Activated CD8-positive, alpha-beta memory T cell treated with anti-CD3 and anti-CD28 coated beads for 24 hours (primary cell): ENCODE measurements around the gene ATN1.
"Not testable (repeated sequence)": the region's sequence is repeated elsewhere in the genome, so short reads cannot be mapped to it uniquely, and the experiment has no call there.

Experiments
- DNase-seq: peaks from one replicate; pipeline ENCODE4 v3.0.0-alpha.2; 2020

ATN1 gene

GRCh38 chr12:6904280-6905276 is 23.2 kb upstream of the ATN1 start, which contains the start of gene LRRC23:
LRRC23 (plus strand) TSS chr12:6904822; CDS start chr12:6905634, 812 bp downstream.
- DNase-seq, result peak; percentile 98

GRCh38 chr12:6905414-6906040 is 22.2 kb upstream of the ATN1 start:
- DNase-seq, result no peak

DNA sequence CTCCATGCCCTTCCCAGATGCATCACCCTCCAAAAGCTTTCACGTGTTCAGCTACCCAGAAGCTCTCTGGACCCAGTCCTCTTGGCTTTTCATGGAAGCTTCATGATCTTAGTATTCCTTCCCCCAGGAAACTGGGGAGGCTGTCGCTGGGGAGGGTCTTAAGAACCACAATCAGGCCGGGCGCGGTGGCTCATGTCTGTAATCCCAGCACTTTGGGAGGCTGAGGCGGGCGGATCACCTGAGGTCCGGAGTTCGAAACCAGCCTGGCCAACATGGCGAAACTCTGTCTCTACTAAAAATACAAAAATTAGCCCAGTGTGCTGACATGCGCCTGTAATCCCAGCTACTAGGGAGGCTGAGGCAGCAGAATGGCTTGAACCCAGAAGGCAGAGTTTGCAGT is 19.6 kb upstream of the ATN1 start:
- not testable (repeated sequence) for DNase-seq

DNA sequence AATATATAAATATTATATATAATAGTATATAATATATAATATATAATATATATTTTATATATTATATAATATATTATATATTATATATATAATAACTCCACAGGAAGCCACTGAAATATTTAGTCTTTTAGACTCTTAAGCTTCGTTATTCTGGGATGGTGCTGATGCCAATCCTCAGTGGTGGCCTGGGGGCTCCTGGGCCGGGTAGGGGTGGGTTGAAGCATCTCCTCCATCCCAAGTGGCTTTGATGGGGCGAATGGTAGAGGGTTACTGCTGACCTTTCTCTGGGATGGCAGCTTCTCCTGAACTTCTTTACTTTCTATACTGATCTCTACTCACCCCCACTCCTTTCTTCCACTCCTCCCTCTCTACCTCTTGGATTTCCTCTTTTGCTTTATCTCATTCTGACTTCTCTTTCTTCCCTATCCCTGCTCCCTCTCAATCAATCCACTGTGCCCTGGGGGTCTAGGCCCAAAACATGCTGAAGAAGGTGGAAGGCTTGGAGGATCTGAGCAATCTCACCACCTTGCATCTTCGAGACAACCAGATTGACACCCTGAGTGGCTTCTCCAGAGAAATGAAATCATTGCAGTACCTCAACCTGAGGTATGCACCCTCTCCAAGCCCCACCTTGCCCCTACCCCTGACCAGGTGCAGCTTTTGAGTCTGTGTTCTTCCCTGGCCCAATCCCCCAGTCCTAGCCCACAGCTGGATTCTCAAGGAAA is 18.2 kb upstream of the ATN1 start:
- DNase-seq, result no peak

DNA sequence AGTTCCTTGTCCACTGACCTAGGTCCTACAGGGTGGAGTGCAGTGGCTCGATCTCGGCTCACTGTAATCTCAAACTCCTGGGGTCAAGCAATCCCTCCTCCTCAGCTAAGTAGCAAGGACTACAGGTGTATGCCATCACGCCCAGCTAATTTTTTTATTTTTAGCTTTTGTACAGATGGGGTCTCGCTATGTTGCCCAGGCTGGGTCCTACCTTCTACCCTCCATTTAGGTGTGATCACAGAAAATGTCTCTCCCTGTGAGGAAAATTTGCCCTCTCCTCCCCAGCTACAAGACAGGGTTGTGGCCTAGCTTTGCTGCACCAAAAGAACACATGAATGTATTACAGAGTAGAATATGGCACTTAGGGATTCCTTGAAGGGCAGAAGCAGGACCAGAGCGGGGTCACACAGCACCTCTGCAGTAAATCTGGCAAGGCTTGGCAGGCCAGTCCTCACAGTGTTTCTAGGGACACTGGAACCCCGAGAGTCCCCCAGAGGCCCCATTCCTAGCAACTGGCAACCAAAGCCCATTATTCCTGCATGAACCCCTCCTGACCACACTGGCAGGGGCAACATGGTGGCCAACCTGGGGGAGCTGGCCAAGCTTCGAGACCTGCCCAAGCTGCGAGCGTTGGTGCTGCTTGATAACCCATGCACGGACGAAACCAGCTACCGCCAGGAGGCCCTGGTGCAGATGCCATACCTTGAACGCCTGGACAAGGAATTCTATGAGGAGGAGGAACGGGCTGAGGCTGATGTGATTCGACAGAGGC is 15.4 kb upstream of the ATN1 start:
- no peak for DNase-seq

GRCh38 chr12:6914246-6914946 is 13.4 kb upstream of the ATN1 start, which contains the start of gene ENO2:
ENO2 (plus strand) TSS chr12:6914580; CDS start chr12:6915833, 1,253 bp downstream.
- peak; percentile 91 for DNase-seq

GRCh38 chr12:6914947-6915788 is 12.6 kb upstream of the ATN1 start:
- peak; percentile 65 for DNase-seq

- no peak for DNase-seq
Measured at GRCh38 chr12:6915789-6916285, 11.9 kb upstream of the ATN1 start.

DNA sequence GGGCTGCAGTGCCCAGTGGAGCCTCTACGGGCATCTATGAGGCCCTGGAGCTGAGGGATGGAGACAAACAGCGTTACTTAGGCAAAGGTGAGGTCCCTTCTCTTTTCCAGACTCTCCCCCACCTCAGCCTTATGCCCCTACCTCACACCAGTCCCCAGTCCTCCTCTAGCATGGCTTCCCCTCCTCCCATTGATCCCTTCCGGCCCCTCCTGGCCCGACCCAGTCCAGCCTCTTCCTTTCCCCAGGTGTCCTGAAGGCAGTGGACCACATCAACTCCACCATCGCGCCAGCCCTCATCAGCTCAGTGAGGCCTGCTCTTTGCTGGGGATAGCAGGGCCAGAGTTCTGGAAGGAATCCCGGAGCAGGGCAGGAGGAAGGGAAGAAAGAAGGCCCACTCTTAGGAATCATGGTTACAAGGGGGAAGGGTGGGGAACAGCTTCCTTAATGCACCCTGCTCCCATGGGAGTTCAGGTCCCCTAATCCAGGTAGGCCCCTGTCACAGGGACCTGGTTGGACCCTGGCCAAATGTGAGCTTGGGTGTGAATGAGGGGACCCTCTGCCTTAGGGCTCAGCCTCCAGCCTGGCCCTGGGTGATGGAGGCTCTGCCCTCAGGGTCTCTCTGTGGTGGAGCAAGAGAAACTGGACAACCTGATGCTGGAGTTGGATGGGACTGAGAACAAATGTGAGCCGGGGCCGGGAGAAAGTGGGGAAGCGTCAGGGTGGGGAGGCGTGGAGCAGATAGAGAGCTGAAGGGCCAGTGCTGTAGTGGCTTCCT is 11.1 kb upstream of the ATN1 start:
- DNase-seq, result no peak

DNA sequence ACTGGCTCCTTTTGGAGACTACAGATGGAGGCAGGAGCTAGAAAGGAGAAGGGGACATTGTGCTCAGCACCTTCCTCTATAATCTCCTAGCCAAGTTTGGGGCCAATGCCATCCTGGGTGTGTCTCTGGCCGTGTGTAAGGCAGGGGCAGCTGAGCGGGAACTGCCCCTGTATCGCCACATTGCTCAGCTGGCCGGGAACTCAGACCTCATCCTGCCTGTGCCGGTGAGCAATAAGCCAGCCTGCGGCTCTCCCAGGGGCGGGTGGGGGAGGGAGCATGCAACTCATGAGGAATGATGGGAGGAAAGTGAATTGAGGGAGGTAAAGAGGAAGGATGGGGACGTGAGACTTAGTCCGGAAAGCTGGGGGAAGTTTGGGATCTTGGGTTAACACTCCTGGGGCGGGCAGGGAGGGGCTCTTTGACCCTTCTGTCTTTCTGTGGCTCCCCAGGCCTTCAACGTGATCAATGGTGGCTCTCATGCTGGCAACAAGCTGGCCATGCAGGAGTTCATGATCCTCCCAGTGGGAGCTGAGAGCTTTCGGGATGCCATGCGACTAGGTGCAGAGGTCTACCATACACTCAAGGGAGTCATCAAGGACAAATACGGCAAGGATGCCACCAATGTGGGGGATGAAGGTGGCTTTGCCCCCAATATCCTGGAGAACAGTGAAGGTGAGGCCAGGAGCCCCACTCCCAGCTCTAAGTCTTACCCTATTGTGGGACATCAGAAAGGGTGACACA is 10.1 kb upstream of the ATN1 start:
- DNase-seq, result no peak

GRCh38 chr12:6919588-6919987 is 8.2 kb upstream of the ATN1 start:
- DNase-seq, result no peak

DNA sequence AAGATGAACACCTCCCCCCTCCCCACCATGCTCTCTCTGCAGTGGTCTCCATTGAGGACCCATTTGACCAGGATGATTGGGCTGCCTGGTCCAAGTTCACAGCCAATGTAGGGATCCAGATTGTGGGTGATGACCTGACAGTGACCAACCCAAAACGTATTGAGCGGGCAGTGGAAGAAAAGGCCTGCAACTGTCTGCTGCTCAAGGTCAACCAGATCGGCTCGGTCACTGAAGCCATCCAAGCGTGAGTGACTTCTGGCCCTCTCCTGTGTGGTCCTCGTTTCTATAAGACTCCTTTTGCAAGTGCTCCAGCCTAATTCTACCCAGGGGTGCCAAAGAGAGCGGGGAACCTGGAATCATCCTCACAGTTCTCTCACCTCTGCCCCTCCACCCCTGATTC is 6.2 kb upstream of the ATN1 start:
- DNase-seq, result no peak

DNA sequence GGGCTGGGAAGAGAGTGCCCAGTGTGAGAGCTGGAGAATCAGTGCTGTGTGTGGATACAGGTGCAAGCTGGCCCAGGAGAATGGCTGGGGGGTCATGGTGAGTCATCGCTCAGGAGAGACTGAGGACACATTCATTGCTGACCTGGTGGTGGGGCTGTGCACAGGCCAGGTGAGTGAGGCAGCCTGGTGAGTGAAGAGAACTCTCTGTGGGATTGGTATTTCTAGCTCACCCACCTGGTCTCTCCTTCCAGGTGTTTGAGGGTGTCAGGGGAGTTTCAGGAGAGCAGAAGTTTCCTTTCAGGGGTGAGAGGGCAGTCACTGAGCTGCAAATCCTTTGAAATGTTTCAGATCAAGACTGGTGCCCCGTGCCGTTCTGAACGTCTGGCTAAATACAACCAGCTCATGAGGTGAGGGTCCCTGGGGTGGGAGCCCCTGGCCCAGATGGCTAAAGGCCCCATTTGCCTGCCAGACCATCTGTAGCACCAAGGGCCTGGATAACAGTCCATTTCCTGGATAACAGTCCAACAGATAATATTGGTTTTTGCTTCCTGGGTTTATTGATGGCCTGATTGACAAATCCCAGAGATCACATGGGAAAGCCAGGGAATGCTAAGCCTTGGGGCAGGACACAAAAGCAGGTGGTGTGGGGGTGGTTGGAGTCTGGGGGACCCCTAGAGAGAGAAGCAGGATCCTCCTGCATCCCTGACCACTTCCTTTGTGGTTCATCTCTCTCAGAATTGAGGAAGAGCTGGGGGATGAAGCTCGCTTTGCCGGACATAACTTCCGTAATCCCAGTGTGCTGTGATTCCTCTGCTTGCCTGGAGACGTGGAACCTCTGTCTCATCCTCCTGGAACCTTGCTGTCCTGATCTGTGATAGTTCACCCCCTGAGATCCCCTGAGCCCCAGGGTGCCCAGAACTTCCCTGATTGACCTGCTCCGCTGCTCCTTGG is 5.5 kb upstream of the ATN1 start:
- DNase-seq, result no peak

GRCh38 chr12:6923003-6923732 is 4.6 kb upstream of the ATN1 start:
- no peak for DNase-seq

DNA sequence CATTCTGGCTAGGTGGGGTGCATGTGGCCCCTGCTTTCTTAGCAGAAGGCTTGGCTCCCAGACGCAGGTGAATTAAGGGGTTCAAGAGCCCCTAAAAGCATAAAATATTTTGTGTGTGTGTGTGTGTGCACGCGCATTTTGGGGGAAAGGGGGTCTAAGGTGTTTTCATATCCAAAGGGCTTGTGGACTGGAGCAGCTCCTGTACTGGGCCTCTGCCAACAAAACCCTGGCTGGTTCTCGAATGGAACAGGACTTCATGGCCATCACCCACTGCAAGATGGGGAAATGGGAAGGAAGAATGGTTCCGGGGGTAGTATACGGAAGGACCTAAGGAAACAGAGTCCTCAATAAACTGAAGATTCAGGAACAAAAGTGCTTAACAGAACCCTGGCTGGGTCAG is 3.9 kb upstream of the ATN1 start:
- DNase-seq, result no peak

- no peak for DNase-seq
Measured at GRCh38 chr12:6925239-6925539, 2.6 kb upstream of the ATN1 start.

DNA sequence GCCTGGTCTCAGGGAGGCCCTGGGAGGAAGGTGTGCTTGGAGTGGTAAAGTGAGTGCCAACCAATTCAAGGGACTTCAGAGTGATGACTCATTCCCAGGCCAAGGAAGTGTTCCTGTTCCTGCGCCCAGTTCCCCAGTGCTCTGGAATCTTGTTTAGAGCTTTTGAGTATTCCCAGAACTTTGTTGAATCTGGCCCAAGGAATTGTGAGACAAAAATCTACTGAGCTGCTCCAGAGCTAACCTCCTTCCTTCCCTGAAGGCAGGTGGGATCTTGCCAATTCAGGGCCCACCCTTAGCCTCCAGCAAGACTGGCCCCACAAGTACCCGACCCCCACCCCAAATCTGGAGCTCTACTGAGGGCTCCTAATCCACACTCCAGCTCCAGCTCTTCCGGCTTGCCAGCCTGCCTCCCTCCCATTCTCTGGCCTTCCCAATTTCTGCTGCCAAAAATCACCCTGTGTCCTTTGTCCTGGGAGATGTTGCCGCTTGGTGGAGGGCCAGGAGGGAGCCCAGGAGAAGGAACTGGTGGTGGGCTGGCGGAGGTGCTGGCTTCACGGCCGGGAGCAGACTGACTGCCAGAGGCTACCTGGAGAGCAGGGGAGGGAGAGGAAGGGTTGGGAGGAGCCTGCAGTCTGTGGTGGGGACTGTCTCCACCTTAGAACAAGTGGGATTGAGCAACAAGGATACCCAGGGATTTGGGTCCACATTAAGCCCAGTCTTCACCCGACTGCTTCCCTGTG is 2.0 kb upstream of the ATN1 start:
- no peak for DNase-seq
